HG03571 (cell line): Measurements from ENCODE around the gene TRPC4AP.

Source experiments
- ATAC-seq: cut with Tn5 transposase; IDR thresholded peaks from one replicate; pipeline ENCODE4 v1.9.1; 2021; ENCODE audit not compliant: unreplicated experiment

Gene TRPC4AP

GRCh38 chr20:34990661-34991214 lies 101.9 kb downstream of the TRPC4AP start:
- no peak for ATAC-seq

- ATAC-seq = no peak
These were observed 102.4 kb downstream of the TRPC4AP start for GRCh38 chr20:34990231-34990630.

DNA sequence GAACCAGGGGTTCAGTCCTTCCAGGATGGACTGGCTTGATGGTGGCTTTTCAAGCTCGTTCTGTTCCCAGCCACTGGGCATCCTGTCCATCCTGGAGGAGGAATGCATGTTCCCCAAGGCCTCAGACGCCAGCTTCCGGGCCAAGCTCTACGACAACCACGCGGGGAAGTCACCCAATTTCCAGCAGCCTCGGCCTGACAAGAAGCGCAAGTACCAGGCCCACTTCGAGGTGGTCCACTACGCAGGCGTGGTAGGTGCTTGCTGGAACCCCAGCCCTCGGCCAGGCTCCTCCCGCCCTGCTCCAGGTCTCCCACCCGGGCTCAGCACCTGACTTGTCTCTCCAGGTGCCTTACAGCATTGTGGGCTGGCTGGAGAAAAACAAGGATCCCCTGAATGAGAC lies 102.9 kb downstream of the TRPC4AP start:
- ATAC-seq = no peak

DNA sequence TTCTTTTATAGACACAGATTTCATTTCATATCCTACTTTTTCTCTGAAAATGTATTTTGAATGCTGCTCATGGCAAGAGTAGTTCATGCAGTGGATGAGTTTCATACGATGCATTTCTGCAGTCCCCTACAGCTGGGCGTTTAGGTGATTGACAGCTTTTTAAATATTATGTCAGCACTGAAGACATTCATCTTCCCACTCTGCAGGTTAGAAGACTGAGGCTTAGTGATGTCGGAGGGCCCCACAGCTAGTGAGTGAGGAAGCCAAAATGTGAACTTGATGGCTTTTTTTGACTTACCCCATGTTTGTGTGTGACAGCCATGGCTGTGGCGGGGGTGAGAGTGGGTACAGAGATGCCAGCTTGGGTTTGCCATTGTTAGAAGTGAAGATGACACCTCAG lies 103.5 kb downstream of the TRPC4AP start:
- no peak for ATAC-seq

DNA sequence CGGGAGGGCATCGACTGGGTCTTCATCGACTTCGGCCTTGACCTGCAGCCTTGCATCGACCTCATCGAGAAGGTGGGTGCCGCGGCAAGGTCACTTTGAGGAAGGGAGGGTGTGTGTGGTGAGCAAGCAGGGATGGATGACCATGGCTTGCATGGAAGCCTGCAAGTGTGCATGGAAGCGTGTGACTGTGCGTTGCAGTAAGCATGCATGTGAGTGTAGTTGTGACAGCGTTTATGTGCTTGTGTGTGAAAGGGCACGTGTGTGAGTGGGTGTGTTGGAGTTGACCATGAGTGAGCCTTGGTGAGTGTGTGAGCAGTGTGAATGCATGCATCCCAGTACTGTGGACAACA lies 104.4 kb downstream of the TRPC4AP start:
- no peak for ATAC-seq

DNA sequence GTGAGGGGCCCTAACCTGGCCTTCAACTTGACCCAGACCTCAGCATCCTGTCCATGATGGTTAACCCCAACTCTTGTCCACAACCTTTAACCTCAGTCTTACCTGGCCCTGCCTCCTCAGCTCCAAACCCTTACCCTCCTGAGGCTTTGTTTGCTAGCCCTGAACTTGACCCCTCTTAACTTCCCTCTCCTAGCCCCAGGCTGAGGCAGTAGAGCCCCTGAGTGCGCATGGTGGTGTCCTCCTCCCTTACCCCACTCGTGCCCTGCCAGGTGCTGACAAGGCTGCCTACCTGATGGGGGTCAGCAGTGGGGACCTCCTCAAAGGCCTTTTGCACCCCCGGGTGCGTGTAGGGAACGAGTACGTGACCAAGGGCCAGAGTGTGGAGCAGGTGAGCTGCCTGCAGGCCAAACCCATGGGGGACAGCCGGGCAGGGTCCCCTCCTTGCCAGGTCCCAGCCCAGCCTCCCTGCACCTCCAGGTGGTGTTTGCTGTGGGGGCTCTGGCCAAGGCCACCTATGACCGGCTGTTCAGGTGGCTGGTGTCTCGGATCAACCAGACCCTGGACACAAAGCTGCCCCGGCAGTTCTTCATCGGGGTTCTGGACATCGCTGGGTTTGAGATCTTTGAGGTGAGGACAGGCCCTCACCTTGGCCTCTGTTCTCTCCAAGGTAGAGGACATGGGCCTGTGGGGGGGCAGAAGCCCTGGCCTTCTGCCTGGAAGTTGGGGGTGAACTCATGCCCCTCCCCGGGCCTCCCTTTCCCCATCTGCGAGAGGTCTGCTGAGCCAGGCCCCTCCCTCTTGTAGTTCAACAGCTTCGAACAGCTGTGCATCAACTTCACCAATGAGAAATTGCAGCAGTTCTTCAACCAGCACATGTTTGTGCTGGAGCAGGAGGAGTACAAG lies 105.1 kb downstream of the TRPC4AP start:
- no peak for ATAC-seq

GRCh38 chr20:34986311-34987287 lies 106.0 kb downstream of the TRPC4AP start:
- ATAC-seq = no peak

GRCh38 chr20:34985461-34986310 lies 106.9 kb downstream of the TRPC4AP start:
- ATAC-seq = no peak

GRCh38 chr20:34984756-34985261 lies 107.8 kb downstream of the TRPC4AP start:
- ATAC-seq = no peak

DNA sequence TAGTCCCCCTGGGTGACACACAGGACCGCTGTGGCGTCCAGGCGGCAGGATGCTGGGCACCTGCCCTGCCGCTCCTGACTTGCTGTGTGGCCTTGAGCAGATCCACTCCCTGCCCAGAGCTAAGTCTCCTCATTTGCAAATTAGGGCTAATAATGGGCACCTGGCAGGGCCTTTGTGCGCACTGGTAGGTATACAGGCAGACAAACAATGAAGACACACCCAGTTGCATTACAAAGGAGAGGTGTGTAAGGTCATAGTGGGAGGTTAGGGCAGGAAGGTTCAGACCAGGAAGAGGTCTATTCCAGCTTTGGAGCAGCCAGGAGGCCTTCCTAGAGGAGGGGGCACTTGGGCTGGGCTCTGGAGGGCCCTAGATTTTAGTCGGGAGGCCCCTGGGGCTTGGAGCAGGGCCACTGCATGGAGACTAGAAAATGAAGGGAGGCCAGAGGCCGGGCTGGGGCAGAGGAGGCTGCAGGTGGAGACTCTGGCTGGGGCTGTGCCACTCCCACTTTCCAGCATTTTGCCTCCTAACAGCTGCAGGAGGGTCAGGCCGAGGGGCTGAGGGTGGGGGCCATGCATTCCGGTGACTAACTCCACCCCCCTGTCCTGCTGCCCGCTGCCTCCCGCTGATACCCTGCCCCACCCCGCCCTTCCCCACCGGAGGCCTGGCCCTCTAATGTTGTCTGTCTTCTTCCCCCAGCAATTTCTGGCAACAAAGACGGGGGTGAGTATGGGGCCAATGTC lies 108.4 kb downstream of the TRPC4AP start:
- ATAC-seq = no peak

DNA sequence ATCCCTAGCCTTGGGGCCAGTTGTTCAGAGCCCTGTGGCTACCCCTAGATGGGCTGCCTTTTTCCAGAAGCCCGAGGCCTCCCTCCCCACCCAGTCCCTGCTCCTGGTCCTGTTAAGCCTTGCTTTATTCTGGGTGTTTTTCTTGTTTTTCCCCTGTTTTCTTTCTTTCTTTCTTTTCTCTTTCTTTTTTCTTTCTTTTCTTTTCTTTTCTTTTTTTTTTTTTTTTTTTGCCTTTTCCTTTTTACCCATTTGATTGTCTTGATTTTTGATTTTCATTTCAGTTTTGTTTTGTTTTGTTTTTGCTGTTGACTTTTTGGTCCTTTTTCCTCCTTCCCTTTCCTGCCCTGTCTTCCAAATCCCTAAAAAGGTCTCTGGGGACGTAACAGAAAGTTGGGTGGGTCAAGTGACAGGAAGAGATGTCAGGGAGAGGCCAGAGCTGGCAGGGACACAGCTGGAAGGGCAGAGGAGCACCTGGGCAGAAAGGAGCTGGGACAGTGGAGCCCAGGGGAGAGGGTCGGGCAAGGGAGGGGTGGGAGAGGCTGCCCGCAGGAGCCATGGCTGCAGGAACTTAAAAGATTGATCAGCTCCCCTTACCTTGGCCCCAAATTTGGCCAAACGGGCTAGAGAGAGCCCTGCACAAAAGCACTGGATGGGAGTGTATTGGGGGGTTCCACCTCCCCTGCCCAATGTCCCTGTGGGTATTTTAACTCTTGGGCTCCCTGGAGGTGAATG lies 109.4 kb downstream of the TRPC4AP start:
- no peak for ATAC-seq

DNA sequence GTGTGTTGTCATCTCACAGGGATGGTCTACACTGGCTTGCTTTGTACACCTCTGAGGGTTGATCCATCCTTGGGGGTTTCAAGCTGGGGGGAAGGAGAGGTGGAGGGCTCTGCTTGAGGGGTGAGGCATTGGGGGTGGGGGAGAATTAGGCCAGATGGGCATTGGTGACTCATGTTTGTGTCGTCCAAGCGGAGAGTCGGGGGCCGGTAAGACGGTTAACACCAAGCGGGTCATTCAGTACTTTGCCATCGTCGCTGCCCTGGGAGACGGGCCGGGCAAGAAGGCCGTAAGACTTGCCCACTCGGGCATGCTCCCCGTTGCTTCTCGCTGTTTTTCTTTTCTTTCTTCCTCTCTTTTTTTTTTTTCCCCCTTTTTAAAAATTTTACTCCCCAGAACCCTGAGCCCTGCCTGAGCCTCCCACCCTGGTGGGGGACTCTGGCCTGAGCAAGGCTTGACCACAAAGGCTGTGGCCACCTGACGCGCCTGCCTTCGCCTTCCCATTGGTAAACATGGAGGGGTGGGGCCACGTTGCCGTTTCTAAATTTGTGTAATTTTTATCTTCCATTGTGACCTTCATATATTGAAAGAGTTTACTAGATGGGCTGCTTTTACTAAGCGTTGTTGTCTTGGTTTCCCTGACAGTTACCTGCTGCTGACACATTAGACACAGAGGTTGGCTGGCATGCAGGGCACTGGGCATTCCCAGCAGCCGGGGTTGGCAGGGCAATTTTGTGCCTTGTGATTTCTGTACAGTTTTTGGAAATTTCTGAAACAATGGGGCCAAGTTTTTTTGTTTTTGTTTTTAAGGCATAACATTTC lies 110.1 kb downstream of the TRPC4AP start:
- no peak for ATAC-seq

GRCh38 chr20:34980543-34981233 lies 111.9 kb downstream of the TRPC4AP start:
- ATAC-seq = no peak

DNA sequence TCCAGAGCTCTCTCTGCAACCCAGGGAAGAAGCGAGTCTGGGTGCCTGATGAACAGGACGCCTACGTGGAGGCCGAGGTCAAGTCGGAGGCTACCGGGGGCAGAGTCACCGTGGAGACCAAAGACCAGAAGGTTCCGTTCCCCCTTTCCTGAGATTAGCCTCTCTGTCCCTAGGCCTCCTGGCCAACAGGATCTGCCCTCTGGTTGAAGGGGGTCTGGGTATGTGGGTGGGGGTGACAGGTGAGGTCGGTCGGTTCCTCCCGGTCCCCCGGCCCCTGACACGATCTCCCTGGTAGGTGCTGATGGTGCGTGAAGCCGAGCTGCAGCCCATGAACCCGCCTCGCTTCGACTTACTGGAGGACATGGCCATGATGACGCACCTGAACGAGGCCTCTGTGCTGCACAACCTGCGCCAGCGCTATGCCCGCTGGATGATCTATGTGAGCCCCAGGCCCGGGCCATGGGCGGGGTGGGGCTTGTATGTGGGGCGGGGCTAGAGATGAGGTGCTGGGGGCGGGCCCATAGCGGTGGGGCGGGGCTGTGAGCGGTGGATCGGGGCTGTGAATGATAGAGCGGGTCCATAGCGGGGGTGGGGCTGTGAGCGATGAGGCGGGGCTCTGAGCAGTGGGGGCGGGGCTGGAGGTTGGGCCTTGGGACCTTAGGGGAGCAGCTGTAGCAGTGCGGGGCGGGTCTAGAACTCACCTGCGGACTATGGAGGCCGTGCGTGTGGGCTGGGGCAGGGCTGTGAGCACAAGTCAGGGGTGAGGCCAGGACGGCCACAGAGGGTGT lies 113.0 kb downstream of the TRPC4AP start:
- ATAC-seq = no peak

- ATAC-seq = no peak
These were observed 114.4 kb downstream of the TRPC4AP start for GRCh38 chr20:34978092-34978744.

DNA sequence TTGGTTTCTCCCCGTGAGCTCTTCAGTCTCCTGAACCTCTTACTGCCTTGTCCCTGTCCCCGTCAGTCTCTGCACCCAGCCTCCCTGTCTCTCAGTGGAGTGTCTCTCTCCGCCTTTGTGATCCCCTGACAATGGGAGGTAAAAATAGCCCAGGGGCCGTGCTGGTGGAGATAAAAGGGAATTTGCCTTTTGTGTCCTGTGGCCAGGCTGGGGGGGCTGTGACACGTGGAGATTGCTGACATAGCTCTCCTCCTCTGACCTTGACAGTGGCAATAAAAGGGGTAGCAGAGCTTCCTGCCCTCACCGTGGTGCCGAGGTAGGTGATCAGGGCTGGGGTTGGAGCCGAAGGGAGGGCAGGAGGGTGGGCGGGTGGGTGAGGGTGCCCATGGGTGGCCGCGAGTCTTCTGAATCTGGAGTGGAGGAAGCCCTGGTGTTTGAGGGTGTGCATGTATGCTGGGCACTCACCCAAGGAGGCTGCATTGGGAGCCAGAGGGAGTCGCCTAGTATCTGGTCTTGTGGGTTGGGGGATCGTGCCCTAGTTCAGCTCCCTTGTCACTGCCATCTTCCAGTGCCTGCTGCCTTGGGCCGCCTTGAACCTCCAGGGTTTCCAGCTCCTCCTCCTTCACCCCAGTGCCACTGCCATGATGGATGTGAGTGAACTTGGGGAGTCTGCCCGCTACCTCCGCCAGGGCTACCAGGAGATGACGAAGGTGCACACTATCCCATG lies 115.1 kb downstream of the TRPC4AP start:
- ATAC-seq = no peak
